GM12878 (cell line): ENCODE measurements around the gene MOXD1. TPM values are rescaled to one million over a fixed set of nuclear protein-coding genes. Genes with fewer than 3 reads are reported as not detected.

Experiments used
- ATAC-seq: fragments of 200-7000 bp; cut with Tn5 transposase; 3 replicates; pipeline ENCODE4 v1.9.1; 2020; ENCODE audit warnings: mild to moderate bottlenecking, moderate library complexity
- BruUV-seq: library from RNA; stranded (reverse); fragments of 400-500 nt; replicated peaks from 2 replicates; lab custom pipeline; 2021; lab: Mats Ljungman, UMichigan
- CTCF ChIA-PET: fragments of 300-600 bp; sonication (Branson Sonifier 250); formaldehyde crosslinking; extraction: SDS; loops from one replicate; lab custom pipeline; 2021; ENCODE audit warnings: inconsistent platforms; lab: Yijun Ruan, JAX
- POLR2A ChIA-PET: fragments of 350-600 bp; formaldehyde crosslinking; extraction: SDS; loops from one replicate; lab custom pipeline; 2021; ENCODE audit warnings: inconsistent platforms; lab: Charles Lee
- RAD21 ChIA-PET: fragments of 300-600 bp; sonication (Branson Sonifier 250); formaldehyde crosslinking; loops from one replicate; lab custom pipeline; 2023; ENCODE audit warnings: antibody characterized with exemption; ENCODE audit not compliant: unreplicated experiment; lab: Charles Lee
- SMC1A ChIA-PET: fragments of 300-600 bp; sonication (Branson Sonifier 250); formaldehyde crosslinking; loops from one replicate; lab custom pipeline; 2023; ENCODE audit not compliant: unreplicated experiment, uncharacterized antibody; lab: Charles Lee
- DNase-seq: peaks from one replicate; pipeline ENCODE4 v3.0.0-alpha.2; 2011; ENCODE audit warnings: low read depth, low spot score
- FAIRE-seq: peaks from 3 replicates; lab custom pipeline; 2011; peaks lifted over from hg19 to GRCh38; lab: Jason Lieb, UNC
- H2AFZ ChIP-seq: 2 replicates; pipeline ENCODE4 v1.6.0; 2011; ENCODE audit warnings: low read depth, low read length, control low read depth; ENCODE audit not compliant: control insufficient read depth
- H3K27ac ChIP-seq: 2 replicates; pipeline ENCODE4 v1.5.1; 2011; ENCODE audit warnings: control low read depth; ENCODE audit not compliant: control insufficient read depth, insufficient read depth
- H3K27me3 ChIP-seq, 2 experiments: replicated peaks in 1 of 2; 2 replicates each; pipeline versions ENCODE4 v1.6.0 to v1.6.1; 2011; ENCODE audit warnings: low read length in 1 of 2; ENCODE audit not compliant: control insufficient read depth in 2 of 2, insufficient read depth in 2 of 2
- H3K36me3 ChIP-seq, 2 experiments: 2 replicates each; pipeline ENCODE4 v1.5.1; 2011; ENCODE audit warnings: low read length in 1 of 2; ENCODE audit not compliant: control insufficient read depth in 2 of 2, insufficient read depth in 2 of 2
- H3K4me1 ChIP-seq: 2 replicates; pipeline ENCODE4 v1.6.1; 2011; ENCODE audit warnings: mild to moderate bottlenecking, low read length, moderate library complexity, mixed read lengths; ENCODE audit not compliant: control insufficient read depth, insufficient read depth
- H3K4me2 ChIP-seq: 2 replicates; pipeline ENCODE4 v1.6.0; 2011; ENCODE audit warnings: control low read depth; ENCODE audit not compliant: control insufficient read depth, insufficient read depth
- H3K4me3 ChIP-seq: fragments of 200-600 bp; sonication (generic); 2 replicates; pipeline ENCODE4 v1.5.1; 2016
- H3K79me2 ChIP-seq: 2 replicates; pipeline ENCODE4 v1.6.0; 2011; ENCODE audit warnings: low read length; ENCODE audit not compliant: control insufficient read depth, insufficient read depth
- H3K9ac ChIP-seq: 2 replicates; pipeline ENCODE4 v1.8.0; 2011; ENCODE audit warnings: low read length, control low read depth, mixed read lengths; ENCODE audit not compliant: control insufficient read depth, insufficient read depth
- H3K9me3 ChIP-seq: replicated peaks from 3 replicates; pipeline ENCODE4 v1.5.1; 2011; ENCODE audit warnings: mild to moderate bottlenecking, low read length; ENCODE audit not compliant: control insufficient read depth, insufficient read depth
- H4K20me1 ChIP-seq: 2 replicates; pipeline ENCODE4 v1.6.0; 2011; ENCODE audit not compliant: control insufficient read depth, insufficient read depth
- HCFC1 ChIP-seq: fragments of 150-350 bp; IDR thresholded peaks from 2 replicates; pipeline ENCODE4 v1.6.1; 2014; ENCODE audit warnings: low read length
- MEF2A ChIP-seq: IDR thresholded peaks from 2 replicates; pipeline ENCODE4 v1.6.1; 2011; ENCODE audit warnings: low read depth, mild to moderate bottlenecking, low read length, moderate library complexity; ENCODE audit not compliant: insufficient read depth
- PKNOX1 ChIP-seq: fragments of 450-650 bp; IDR thresholded peaks from 2 replicates; pipeline ENCODE4 v1.6.1; 2016; ENCODE audit warnings: mild to moderate bottlenecking
- SMAD5 ChIP-seq: IDR thresholded peaks from 2 replicates; pipeline ENCODE4 v1.6.1; 2016; ENCODE audit warnings: antibody characterized with exemption, low read depth
- WGBS: methylation state at CpG from one replicate; pipeline ENCODE4 v1.1.6; 2016; ENCODE audit warnings: low lambda C conversion rate; ENCODE audit not compliant: insufficient replicate concordance, insufficient coverage; ENCODE audit errors: missing lambda C conversion rate; 5-methylcytosine and 5-hydroxymethylcytosine counted together
- in situ Hi-C: fragments of 300-500 bp; cut with MboI; formaldehyde crosslinking; loops from 9 replicates; pipeline ENCODE4 v1.14.3; 2018; ENCODE audit warnings: mixed read lengths
- intact Hi-C: fragments of 100-400 bp; cut with micrococcal nuclease; formaldehyde crosslinking; loops from one replicate; pipeline ENCODE4 v1.14.2; 2022; ENCODE audit not compliant: unreplicated experiment
- polyA plus RNA-seq, 11 experiments: library from polyadenylated mRNA; depleted of rRNA in 4 of 11; unstranded in 6 of 11; stranded (reverse) in 5 of 11; fragments of >200 nt; fragmentation: Nextera tagmentation in 4 of 11; fragmentation: Illumina TruSeq in 1 of 11; extraction: Ambion mirVana in 4 of 11; extraction: Trizol in 1 of 11; gene quantifications; 1 replicate in 1 of 11; 2 replicates in 10 of 11; pipeline versions ENCODE4 v1.2.1 to v1.2.3, GENCODE V29; 2011 to 2016; ENCODE audit warnings: inconsistent platforms in 2 of 11, missing spikeins in 2 of 11, low read depth in 1 of 11
- total RNA-seq, 4 experiments: library from RNA; depleted of rRNA in 3 of 4; stranded (reverse); fragments of >200 nt in 3 of 4; fragmentation: Illumina TruSeq in 1 of 4; extraction: Trizol in 1 of 4; gene quantifications; 2 replicates each; pipeline versions ENCODE4 v1.2.1 to v1.2.3, GENCODE V29; 2013 to 2021
- TF ChIP-seq, protein P1 (sequence below): fragments of 450-650 bp; IDR thresholded peaks from 2 replicates; pipeline ENCODE4 v1.6.1; 2016; ENCODE audit warnings: mild to moderate bottlenecking

MOXD1 gene
- total and polyA plus RNA-seq, 10 of the 15 experiments (the other 5 are each of a cell fraction or from before 2014, with no cell fraction given) = 0.03 to 2.1 (median 0.64) TPM

DNA sequence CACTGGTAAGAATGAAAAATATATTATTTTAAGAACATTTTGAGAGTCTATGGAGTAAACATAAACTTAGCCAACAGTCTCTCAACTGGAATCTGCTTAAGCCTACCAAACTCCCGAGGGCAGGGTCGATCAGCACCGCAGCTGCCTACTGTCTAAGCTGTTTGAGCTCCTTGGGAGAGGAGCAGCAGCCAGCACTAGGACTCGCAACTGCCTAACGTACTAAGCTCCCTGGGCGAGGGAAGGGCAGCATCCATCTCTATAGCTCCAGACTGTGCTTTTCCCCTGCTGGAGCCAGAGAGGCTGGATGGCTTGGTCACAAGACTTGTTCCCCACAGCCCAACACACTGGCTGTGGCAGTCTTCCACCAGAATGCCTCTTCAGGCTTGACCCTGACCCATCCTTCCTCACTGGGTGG lies 96.4 kb downstream of the MOXD1 start:
- SMC1A ChIA-PET = no interaction called here
- ATAC-seq = no peak
- H3K27me3 ChIP-seq = peaks cover 0 to 2% of the 10 kb centered on the region in 2 experiments; a peak in 1 of 4 replicates
- intact Hi-C loops = loop anchor here (5.0 kb wide), 2 partner anchors 62 to 227 kb away; no protein-coding TSS in a partner anchor
- H3K27ac ChIP-seq = no peak overlapping the region
- CTCF ChIA-PET = interaction anchor here (0.9 kb wide), 1 partner anchor 25 kb away, joined by 3 read pairs; no protein-coding TSS in a partner anchor
- in situ Hi-C loops = loop anchor here (10.0 kb wide), 1 partner anchor 180 kb away; no protein-coding TSS in a partner anchor
- DNase-seq = no peak
- FAIRE-seq = no peak
- RAD21 ChIA-PET = no interaction called here
- WGBS = 54% methylated on average over 6 of the region's 6 CpGs
- no peaks in the 10 kb centered on the region for H3K36me3 ChIP-seq
- no peaks in the 10 kb centered on the region; the same call in 1 of the 3 replicates for H3K9me3 ChIP-seq
- no peaks in the 10 kb centered on the region for H3K79me2 ChIP-seq
- H3K4me1 ChIP-seq = no peaks in the 10 kb centered on the region
- no peaks in the 10 kb centered on the region for H4K20me1 ChIP-seq
- no TSS peak for BruUV-seq
- TF ChIP-seq SMAD5 (no peak), MEF2A (no peak), PKNOX1 (no peak), HCFC1 (no peak)
- TF ChIP-seq, protein P1, sequence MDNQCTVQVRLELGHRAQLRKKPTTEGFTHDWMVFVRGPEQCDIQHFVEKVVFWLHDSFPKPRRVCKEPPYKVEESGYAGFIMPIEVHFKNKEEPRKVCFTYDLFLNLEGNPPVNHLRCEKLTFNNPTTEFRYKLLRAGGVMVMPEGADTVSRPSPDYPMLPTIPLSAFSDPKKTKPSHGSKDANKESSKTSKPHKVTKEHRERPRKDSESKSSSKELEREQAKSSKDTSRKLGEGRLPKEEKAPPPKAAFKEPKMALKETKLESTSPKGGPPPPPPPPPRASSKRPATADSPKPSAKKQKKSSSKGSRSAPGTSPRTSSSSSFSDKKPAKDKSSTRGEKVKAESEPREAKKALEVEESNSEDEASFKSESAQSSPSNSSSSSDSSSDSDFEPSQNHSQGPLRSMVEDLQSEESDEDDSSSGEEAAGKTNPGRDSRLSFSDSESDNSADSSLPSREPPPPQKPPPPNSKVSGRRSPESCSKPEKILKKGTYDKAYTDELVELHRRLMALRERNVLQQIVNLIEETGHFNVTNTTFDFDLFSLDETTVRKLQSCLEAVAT = no peak
- H3K4me3 ChIP-seq = no peak overlapping the region
- no peak overlapping the region for H3K9ac ChIP-seq
- H2AFZ ChIP-seq = no peak overlapping the region
- POLR2A ChIA-PET = no interaction called here
- no peak overlapping the region for H3K4me2 ChIP-seq
